Mucosa of gallbladder (tissue), 1 donor: ENCODE results near the gene MT1A. TPM values are rescaled to one million over a fixed set of nuclear protein-coding genes. Genes with fewer than 3 reads are reported as not detected.

Source experiments
- DNase-seq: peaks from one replicate; pipeline ENCODE4 v3.0.0-alpha.2; 2020; ENCODE audit warnings: low spot score
- total RNA-seq: library from RNA; stranded (reverse); gene quantifications from one replicate; pipeline ENCODE4 v1.2.1, GENCODE V29; 2021
- donor health status: DM: no; HTN: no; CAD: no.

MT1A gene
- total RNA-seq, 1 donor from 2014 or later, result 1.9 TPM

GRCh38 chr16:56630134-56630533, 8.3 kb upstream of the MT1A start:
- DNase-seq, result no peak

- no peak for DNase-seq
Measured at GRCh38 chr16:56631197-56631596, 7.3 kb upstream of the MT1A start.

- no peak for DNase-seq
Measured at GRCh38 chr16:56631832-56632155, 6.7 kb upstream of the MT1A start.

DNA sequence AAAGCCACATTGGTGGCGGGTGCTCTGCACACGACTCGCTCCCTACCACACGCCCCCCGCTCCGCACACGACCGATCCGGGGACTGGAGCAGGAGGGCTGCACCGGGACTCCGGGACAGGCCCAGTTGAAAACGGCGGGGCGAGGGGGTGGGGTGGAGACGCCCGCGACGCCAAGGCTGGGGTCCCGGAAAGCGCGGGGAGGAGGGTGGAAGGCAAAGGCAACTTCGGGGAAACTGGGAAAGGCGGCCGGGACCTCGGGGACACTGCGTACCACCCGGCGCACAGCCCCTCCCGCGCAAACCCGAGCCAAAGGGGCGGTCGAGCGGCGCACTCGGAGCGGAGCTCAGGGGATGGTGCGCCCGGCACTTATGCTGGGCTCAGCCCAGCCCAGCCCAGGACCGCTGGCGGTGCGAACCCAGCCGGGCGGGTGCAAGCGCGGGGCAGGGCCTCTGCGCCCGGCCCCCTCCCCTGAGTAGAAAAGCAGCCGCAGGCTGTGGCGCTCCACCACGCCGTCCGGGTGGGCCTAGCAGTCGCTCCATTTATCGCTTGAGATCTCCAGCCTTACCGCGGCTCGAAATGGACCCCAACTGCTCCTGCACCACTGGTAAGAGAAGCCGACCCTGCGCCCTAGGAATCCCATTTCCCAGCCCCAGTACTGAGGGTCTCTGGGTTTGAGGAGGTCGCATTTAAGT, 6.2 kb upstream of the MT1A start, which contains the start of gene MT1M:
Gene MT1M (plus strand): TSS at position 504 of the 692 bp plus-strand sequence. CDS start 73 bp downstream, at position 577.
- DNase-seq, result no peak

GRCh38 chr16:56632848-56633365, 5.6 kb upstream of the MT1A start:
- DNase-seq, result no peak

GRCh38 chr16:56633535-56633934, 4.9 kb upstream of the MT1A start:
- no peak for DNase-seq

GRCh38 chr16:56634715-56635440, 3.6 kb upstream of the MT1A start:
- no peak for DNase-seq

- no peak for DNase-seq
Measured at GRCh38 chr16:56635441-56635967, 3.0 kb upstream of the MT1A start.

- no peak for DNase-seq
Measured at GRCh38 chr16:56636616-56637413, 1.7 kb upstream of the MT1A start.

GRCh38 chr16:56639045-56639444, 579 bp downstream of the MT1A start:
- DNase-seq, result no peak

- no peak for DNase-seq
Measured at GRCh38 chr16:56640076-56640475, 1.6 kb downstream of the MT1A start.

DNA sequence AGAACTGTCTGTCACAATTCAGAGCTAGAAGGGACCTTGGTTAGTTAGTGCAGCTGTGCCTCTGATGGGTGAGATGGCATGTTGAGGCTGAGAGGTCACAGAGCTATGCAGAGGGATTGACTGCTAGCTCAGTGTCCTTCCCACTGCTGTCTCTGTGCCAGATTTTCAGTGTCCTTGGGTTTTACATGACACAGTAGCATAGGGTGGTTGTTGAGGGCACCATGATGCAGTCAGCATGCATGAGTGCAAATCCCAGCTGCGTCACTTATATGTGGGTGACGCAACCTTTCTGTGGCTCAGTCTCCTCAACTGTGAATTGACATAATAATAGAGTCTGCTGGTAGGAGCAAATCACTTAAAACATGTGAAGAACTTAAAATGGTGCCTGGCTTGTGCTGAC, 2.7 kb downstream of the MT1A start:
- no peak for DNase-seq

- peak; percentile 69 for DNase-seq
Measured at GRCh38 chr16:56643080-56643778, 4.8 kb downstream of the MT1A start.

DNA sequence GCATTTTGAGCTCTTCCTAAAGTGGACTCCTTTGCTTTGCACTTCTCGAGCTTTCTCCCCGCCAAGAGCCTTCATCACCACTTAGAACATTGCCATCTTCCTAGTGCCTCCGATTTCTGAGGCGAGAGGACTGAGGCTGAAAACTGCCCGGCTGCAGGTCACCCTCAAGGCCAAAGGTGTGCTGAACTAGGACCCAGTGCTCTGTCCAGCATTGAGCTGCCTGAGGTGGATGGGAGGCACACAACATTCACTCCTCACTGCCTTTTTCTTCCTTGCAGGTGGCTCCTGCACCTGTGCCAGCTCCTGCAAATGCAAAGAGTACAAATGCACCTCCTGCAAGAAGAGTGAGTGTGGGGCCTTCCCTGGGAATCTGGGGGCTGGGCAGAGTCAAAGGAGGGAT, 5.4 kb downstream of the MT1A start:
- no peak for DNase-seq

DNA sequence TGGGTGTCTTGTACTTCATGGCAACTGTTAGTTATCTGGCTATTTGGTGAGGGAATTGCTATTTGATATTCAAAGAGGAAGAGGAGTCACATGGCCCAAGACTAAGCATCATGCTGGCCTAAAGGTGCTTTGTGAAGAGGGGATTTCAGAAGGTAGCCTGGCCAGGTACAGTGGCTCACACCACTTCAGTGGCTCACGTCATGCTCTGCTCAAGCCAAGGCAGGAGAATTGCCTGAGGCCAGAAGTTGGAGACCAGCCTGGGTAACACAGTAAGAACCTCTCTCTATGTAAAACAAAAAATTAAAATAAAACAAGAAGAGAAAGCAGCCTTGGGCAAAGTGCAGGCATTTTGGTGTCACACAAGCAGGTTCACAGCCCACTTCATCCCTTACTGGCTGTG, 6.8 kb downstream of the MT1A start:
- DNase-seq, result no peak

DNA sequence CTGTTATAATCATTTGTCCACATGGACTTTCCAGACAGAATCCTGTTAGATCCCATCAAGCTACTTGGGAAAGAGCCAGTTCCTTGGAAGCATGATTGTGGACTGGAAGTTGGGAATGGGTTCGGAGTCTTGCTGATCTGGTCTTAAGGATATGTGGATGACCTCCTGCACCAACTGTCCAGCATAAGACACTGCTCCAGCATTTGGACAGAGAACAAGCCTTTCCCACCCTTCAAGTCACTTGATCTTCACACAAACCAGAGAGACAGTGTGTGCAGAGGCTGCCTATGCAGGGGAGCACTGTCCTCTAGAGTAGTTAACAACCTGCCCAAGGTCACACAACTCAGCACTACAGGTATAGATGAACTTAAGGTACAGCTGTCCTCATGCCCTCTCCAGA, 7.4 kb downstream of the MT1A start:
- no peak for DNase-seq

DNA sequence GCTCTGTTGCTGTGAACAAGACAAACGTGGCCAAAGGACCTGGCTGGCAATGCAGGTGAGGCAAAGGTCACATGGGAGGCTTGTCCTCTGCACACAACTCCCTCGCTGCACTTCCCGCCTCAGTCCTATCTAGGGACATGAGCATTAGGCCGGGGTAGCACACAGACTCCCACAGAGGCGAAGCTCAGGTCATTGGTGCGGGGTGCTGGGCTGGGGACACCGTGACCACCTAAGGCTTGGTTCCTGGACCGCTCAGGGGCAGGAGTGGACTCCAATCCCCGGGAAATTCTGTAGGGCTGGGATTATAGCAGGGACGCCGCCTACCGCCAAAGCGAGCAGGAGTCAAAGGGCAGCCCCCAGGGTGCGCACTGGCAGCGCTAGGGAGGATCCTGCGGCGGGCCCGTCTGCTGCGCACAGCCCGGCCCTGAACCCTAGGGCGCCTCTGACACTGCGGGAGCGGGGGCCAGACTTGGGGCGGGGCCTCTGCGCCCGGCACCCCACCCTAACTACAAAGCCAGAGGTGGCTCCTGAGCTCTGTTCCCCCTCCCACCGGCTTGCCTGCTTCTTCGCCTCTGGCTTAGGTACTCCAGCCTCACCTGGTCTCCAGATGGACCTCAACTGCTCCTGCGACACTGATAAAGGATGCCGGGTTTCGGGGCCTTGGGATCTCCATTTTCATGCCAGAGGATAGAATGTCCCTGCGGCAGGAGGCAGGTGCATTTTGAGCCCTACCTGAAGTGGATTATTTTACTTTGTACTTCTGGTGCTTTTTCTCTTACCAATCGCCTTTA, 9.4 kb downstream of the MT1A start:
- DNase-seq, result no peak

GRCh38 chr16:56649271-56649670, 10.8 kb downstream of the MT1A start:
- DNase-seq, result no peak

- DNase-seq, result no peak
Measured at GRCh38 chr16:56649820-56650219, 11.4 kb downstream of the MT1A start.

GRCh38 chr16:56651586-56651985, 13.1 kb downstream of the MT1A start, which contains the start of gene MT1B:
MT1B (plus strand) TSS chr16:56651886; CDS start chr16:56651954, 68 bp downstream.
- no peak for DNase-seq

GRCh38 chr16:56652600-56652999, 14.1 kb downstream of the MT1A start:
- DNase-seq, result no peak
